Lung (tissue), 12 donors: ENCODE measurements around the gene PIGT. TPM values are rescaled to one million over a fixed set of nuclear protein-coding genes. Genes with fewer than 3 reads are reported as not detected.
A peak's percentile ranks its signal among the peaks of the same experiment; 100 is the strongest.

ENCODE experiments used
- ATAC-seq: fragments of 200-7000 bp; cut with Tn5 transposase; one replicate; pipeline ENCODE4 v1.9.1; 2020; ENCODE audit warnings: moderate number of reproducible peaks; ENCODE audit not compliant: insufficient read depth, low FRiP score
- DNase-seq, 3 donors: peaks; one replicate each; pipeline ENCODE4 v3.0.0-alpha.2; 2013 to 2017
- H3K27ac ChIP-seq, 2 donors: one replicate each; pipeline ENCODE4 v1.5.1; 2013; ENCODE audit warnings: mild to moderate bottlenecking in 2 of 2, moderate library complexity in 2 of 2, control low read depth in 1 of 2, inconsistent platforms in 1 of 2, low read depth in 1 of 2, low read length in 1 of 2
- H3K27me3 ChIP-seq, 3 donors: one replicate each; pipeline ENCODE4 v1.5.1; 2013; ENCODE audit warnings: low read length in 2 of 3; ENCODE audit not compliant: control insufficient read depth in 3 of 3, insufficient read depth in 3 of 3
- H3K36me3 ChIP-seq, 4 donors: one replicate each; pipeline ENCODE4 v1.5.1; 2013; ENCODE audit warnings: low read length in 4 of 4, mild to moderate bottlenecking in 1 of 4, moderate library complexity in 1 of 4; ENCODE audit not compliant: control insufficient read depth in 4 of 4, insufficient read depth in 4 of 4
- H3K4me1 ChIP-seq, 5 donors: one replicate each; pipeline ENCODE4 v1.5.1; 2013; ENCODE audit warnings: low read length in 5 of 5, mild to moderate bottlenecking in 2 of 5, moderate library complexity in 1 of 5; ENCODE audit not compliant: control insufficient read depth in 5 of 5, insufficient read depth in 5 of 5
- H3K4me3 ChIP-seq: one replicate; pipeline ENCODE4 v1.5.1; 2013; ENCODE audit warnings: mild to moderate bottlenecking, control low read depth, moderate library complexity
- H3K9ac ChIP-seq, 2 donors: one replicate each; pipeline ENCODE4 v1.5.1; 2013; ENCODE audit warnings: low read length in 2 of 2, control low read depth in 1 of 2; ENCODE audit not compliant: insufficient read depth in 1 of 2
- H3K9me3 ChIP-seq, 4 donors: one replicate each; pipeline ENCODE4 v1.5.1; 2013; ENCODE audit warnings: low read length in 3 of 4, mild to moderate bottlenecking in 1 of 4, moderate library complexity in 1 of 4; ENCODE audit not compliant: control insufficient read depth in 4 of 4, insufficient read depth in 3 of 4
- CTCF ChIP-seq: IDR thresholded peaks from 2 replicates; pipeline ENCODE4 v1.5.1; 2012; ENCODE audit warnings: mild to moderate bottlenecking; ENCODE audit errors: control extremely low read depth, extremely low read depth
- WGBS, 2 donors: extraction: QIAGEN DNeasy Blood & Tissue Kit; methylation state at CpG; one replicate each; pipeline ENCODE4 v1.1.7; 2013; 5-methylcytosine and 5-hydroxymethylcytosine counted together
- polyA plus RNA-seq, 2 donors: library from polyadenylated mRNA; stranded (reverse); fragments of 200-250 nt; gene quantifications; one replicate each; pipeline ENCODE4 v1.2.1, GENCODE V29; 2013
- total RNA-seq, 2 donors: library from RNA; depleted of rRNA in 1 of 2; stranded (reverse); fragments of >200 nt in 1 of 2; gene quantifications; one replicate each; pipeline ENCODE4 v1.2.1, GENCODE V29; 2014 to 2021
- donor health status: control.
- donor health status: control.
- donor health status: Bipolar disorder and iron deficiency.
- donor health status: healthy.
- donor health status: DM: yes; HTN: yes; CAD: no.

Gene PIGT
- total and polyA plus RNA-seq, 4 donors: 33.6 to 107 (median 72.3) TPM

- no peak for TF ChIP-seq CTCF
- ATAC-seq (no peak), DNase-seq (no peak)
- WGBS, 2 donors: 84 to 94% methylated on average over 8 of the region's 8 CpGs
- H3K27ac ChIP-seq: peak overlapping the region in 1 of 2 donors; percentile 7
- H3K27me3 ChIP-seq: peaks cover 0 to 16% (median 9%) of the 10 kb centered on the region in 3 donors
- peaks cover 0 to 9% (median 4%) of the 10 kb centered on the region in 4 donors for H3K36me3 ChIP-seq
- no peaks in the 10 kb centered on the region for H3K9me3 ChIP-seq
- H3K4me1 ChIP-seq: peaks cover 0 to 21% (median 4%) of the 10 kb centered on the region in 5 donors
- H3K9ac ChIP-seq: no peak overlapping the region
- H3K4me3 ChIP-seq: no peak overlapping the region
These were observed 5.1 kb upstream of the PIGT start for GRCh38 chr20:45410887-45411286.

- 88% methylated on average over 5 of the region's 5 CpGs for WGBS, 2 donors
- TF ChIP-seq CTCF: no peak
- Histone ChIP-seq H3K36me3 (peaks cover 0 to 9% (median 6%) of the 10 kb centered on the region in 4 donors), H3K27ac (no peak overlapping the region), H3K4me1 (peaks cover 0 to 13% (median 6%) of the 10 kb centered on the region in 5 donors), H3K9me3 (no peaks in the 10 kb centered on the region), H3K27me3 (peaks cover 0 to 7% (median 3%) of the 10 kb centered on the region in 3 donors), H3K9ac (no peak overlapping the region), H3K4me3 (no peak overlapping the region)
- no peak for DNase-seq
- no peak for ATAC-seq
These were observed 3.3 kb upstream of the PIGT start for GRCh38 chr20:45412653-45413052.

- Histone ChIP-seq H3K9me3 (no peaks in the 10 kb centered on the region), H3K4me3 (no peak overlapping the region), H3K27me3 (peaks cover 0 to 2% (median 0%) of the 10 kb centered on the region in 3 donors), H3K36me3 (peaks cover 0 to 9% (median 6%) of the 10 kb centered on the region in 4 donors), H3K9ac (no peak overlapping the region), H3K27ac (no peak overlapping the region), H3K4me1 (peaks cover 0 to 13% (median 5%) of the 10 kb centered on the region in 5 donors)
- no peak for TF ChIP-seq CTCF
- 73 to 86% methylated on average over 3 of the region's 3 CpGs for WGBS, 2 donors
- DNase-seq (no peak), ATAC-seq (no peak)
These were observed 2.5 kb upstream of the PIGT start for GRCh38 chr20:45413479-45413878.

GRCh38 chr20:45416917-45417316, 976 bp downstream of the PIGT start:
- Histone ChIP-seq H3K36me3 (peaks cover 14 to 28% (median 20%) of the 10 kb centered on the region in 4 donors), H3K27ac (no peak overlapping the region), H3K9me3 (no peaks in the 10 kb centered on the region), H3K4me3 (no peak overlapping the region), H3K4me1 (peaks cover 0 to 13% (median 6%) of the 10 kb centered on the region in 5 donors), H3K27me3 (no peaks in the 10 kb centered on the region), H3K9ac (peak overlapping the region in 1 of 2 donors; percentile 35)
- DNase-seq: no peak
- no peak for TF ChIP-seq CTCF
- WGBS, 2 donors: 38 to 52% methylated on average over 2 of the region's 2 CpGs
- no peak for ATAC-seq
